ENCODE data around the gene MLPH. TPM values are rescaled to one million over a fixed set of nuclear protein-coding genes. Genes with fewer than 3 reads are reported as not detected.

Gene MLPH
- total and polyA plus RNA-seq, 2 donors (not counting 1 experiment from before 2014, with no cell fraction given), result not detected

DNA sequence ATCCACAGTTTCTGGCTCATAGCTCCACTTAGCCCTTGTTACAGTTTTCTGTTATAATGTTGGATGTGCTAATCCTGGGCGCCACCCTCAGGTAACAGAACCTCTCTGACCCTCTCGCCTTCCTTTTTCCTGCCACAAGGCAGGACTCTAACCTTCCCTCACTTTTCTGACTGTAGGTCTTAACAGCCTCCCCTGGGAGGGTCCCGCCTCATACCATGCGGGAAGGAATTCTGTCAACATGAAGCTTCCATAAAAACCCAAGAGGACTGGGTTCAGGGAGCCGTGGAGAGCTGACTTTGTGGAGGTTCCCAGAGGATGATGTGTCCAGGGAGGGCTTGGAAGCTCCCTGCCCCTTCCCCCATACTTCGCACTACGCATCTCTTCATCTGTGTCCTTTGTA, 115.4 kb downstream of the MLPH start:
- Mint-ChIP-seq H3K9me3 (ENCODE audit: insufficient read depth) (no peaks in the 10 kb centered on the region), H3K27ac (peak overlapping the region; percentile 90), H3K4me1 (peaks cover 26% of the 10 kb centered on the region), H3K27me3 (no peaks in the 10 kb centered on the region), H3K4me3 (peak overlapping the region; percentile 81)
- no peaks in the 10 kb centered on the region for H3K27me3 ChIP-seq (replicated peaks in 1 of 4; ENCODE audit: control extremely low read depth in 1 of 4, control insufficient read depth in 3 of 4, insufficient read depth in 4 of 4, low read length in 3 of 4)
- WGBS (ENCODE audit: insufficient coverage), result 96% methylated on average over 4 of the region's 7 CpGs
- H3K4me3 ChIP-seq (ENCODE audit: control extremely low read depth in 1 of 5, extremely low read depth in 1 of 5, insufficient read depth in 1 of 5, low read depth in 2 of 5, low read length in 4 of 5), result no peak overlapping the region
- ATAC-seq (ENCODE audit: low read depth) (no peak), DNase-seq (no peak)
- POLR2A ChIA-PET, result no interaction called here
- no peaks in the 10 kb centered on the region for H4K20me1 ChIP-seq (ENCODE audit: control insufficient read depth, insufficient read depth, low read length, poor library complexity, severe bottlenecking)
- no peak overlapping the region for H3K27ac ChIP-seq (ENCODE audit: low read length in 2 of 2)
- H3K4me1 ChIP-seq (ENCODE audit: control insufficient read depth in 2 of 2, insufficient read depth in 2 of 2, low read length in 2 of 2), result peaks cover 19 to 21% of the 10 kb centered on the region in 2 donors
- H3K36me3 ChIP-seq (replicated peaks in 1 of 2; ENCODE audit: control extremely low read depth in 1 of 2, control insufficient read depth in 1 of 2, extremely low read depth in 1 of 2, insufficient read depth in 2 of 2, low read length in 1 of 2), result no peaks in the 10 kb centered on the region
- no peak for TF ChIP-seq EZH2 (IDR thresholded peaks at IDR 0.05; ENCODE audit: borderline replicate concordance, insufficient read depth, low read depth, low read length, poor library complexity, severe bottlenecking)
- TF ChIP-seq, protein P1, sequence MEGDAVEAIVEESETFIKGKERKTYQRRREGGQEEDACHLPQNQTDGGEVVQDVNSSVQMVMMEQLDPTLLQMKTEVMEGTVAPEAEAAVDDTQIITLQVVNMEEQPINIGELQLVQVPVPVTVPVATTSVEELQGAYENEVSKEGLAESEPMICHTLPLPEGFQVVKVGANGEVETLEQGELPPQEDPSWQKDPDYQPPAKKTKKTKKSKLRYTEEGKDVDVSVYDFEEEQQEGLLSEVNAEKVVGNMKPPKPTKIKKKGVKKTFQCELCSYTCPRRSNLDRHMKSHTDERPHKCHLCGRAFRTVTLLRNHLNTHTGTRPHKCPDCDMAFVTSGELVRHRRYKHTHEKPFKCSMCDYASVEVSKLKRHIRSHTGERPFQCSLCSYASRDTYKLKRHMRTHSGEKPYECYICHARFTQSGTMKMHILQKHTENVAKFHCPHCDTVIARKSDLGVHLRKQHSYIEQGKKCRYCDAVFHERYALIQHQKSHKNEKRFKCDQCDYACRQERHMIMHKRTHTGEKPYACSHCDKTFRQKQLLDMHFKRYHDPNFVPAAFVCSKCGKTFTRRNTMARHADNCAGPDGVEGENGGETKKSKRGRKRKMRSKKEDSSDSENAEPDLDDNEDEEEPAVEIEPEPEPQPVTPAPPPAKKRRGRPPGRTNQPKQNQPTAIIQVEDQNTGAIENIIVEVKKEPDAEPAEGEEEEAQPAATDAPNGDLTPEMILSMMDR (IDR thresholded peaks at IDR 0.05), result no peak
- H3K79me2 ChIP-seq (ENCODE audit: control insufficient read depth, insufficient read depth, low read length), result no peaks in the 10 kb centered on the region
- H3K9me3 ChIP-seq (ENCODE audit: control extremely low read depth in 1 of 3, control insufficient read depth in 2 of 3, insufficient read depth in 1 of 3, low read length in 2 of 3), result no peaks in the 10 kb centered on the region
- no peak overlapping the region for H3K9ac ChIP-seq (ENCODE audit: low read length)
- H3K4me2 ChIP-seq (replicated peaks; ENCODE audit: low read depth, low read length, poor library complexity, severe bottlenecking), result no peak overlapping the region
- intact Hi-C loops (cut with micrococcal nuclease), result loop anchor here (5.0 kb wide), 1 partner anchor 95 kb away; no protein-coding TSS in a partner anchor
- CTCF ChIA-PET, result interaction anchor here (0.8 to 3.7 kb wide), 6 partner anchors 30 to 145 kb away, joined by 3 to 20 read pairs (median 6); no protein-coding TSS in a partner anchor
- H2AFZ ChIP-seq (ENCODE audit: insufficient read depth, low read depth, low read length, poor library complexity, severe bottlenecking), result no peak overlapping the region

GRCh38 chr2:237603049-237603717, 116.1 kb downstream of the MLPH start:
- Mint-ChIP-seq H3K9me3 (ENCODE audit: insufficient read depth) (no peaks in the 10 kb centered on the region), H3K27me3 (no peaks in the 10 kb centered on the region), H3K27ac (peak overlapping the region; percentile 90), H3K4me1 (peaks cover 26% of the 10 kb centered on the region), H3K4me3 (peak overlapping the region; percentile 81)
- H3K9me3 ChIP-seq (ENCODE audit: control extremely low read depth in 1 of 3, control insufficient read depth in 2 of 3, insufficient read depth in 1 of 3, low read length in 2 of 3), result no peaks in the 10 kb centered on the region
- POLR2A ChIA-PET, result interaction anchor here (0.8 to 0.9 kb wide), 2 partner anchors 71 to 128 kb away, joined by 3 to 4 read pairs; no protein-coding TSS in a partner anchor
- H4K20me1 ChIP-seq (ENCODE audit: control insufficient read depth, insufficient read depth, low read length, poor library complexity, severe bottlenecking), result no peaks in the 10 kb centered on the region
- no peaks in the 10 kb centered on the region for H3K79me2 ChIP-seq (ENCODE audit: control insufficient read depth, insufficient read depth, low read length)
- H3K4me2 ChIP-seq (replicated peaks; ENCODE audit: low read depth, low read length, poor library complexity, severe bottlenecking), result peak overlapping the region; percentile 80
- TF ChIP-seq, protein P1 (IDR thresholded peaks at IDR 0.05), result no peak
- no peak for TF ChIP-seq EZH2 (IDR thresholded peaks at IDR 0.05; ENCODE audit: borderline replicate concordance, insufficient read depth, low read depth, low read length, poor library complexity, severe bottlenecking)
- 17% methylated on average over 7 of the region's 13 CpGs for WGBS (ENCODE audit: insufficient coverage)
- H3K36me3 ChIP-seq (replicated peaks in 1 of 2; ENCODE audit: control extremely low read depth in 1 of 2, control insufficient read depth in 1 of 2, extremely low read depth in 1 of 2, insufficient read depth in 2 of 2, low read length in 1 of 2), result no peaks in the 10 kb centered on the region
- H3K4me3 ChIP-seq (ENCODE audit: control extremely low read depth in 1 of 5, extremely low read depth in 1 of 5, insufficient read depth in 1 of 5, low read depth in 2 of 5, low read length in 4 of 5), result peak overlapping the region in 4 of 5 experiments; percentile 11 to 41 (median 39)
- H2AFZ ChIP-seq (ENCODE audit: insufficient read depth, low read depth, low read length, poor library complexity, severe bottlenecking), result peak overlapping the region; percentile 64
- CTCF ChIA-PET, result interaction anchor here (1.4 to 3.7 kb wide), 5 partner anchors 22 to 142 kb away, joined by 3 to 20 read pairs (median 8); no protein-coding TSS in a partner anchor
- H3K4me1 ChIP-seq (ENCODE audit: control insufficient read depth in 2 of 2, insufficient read depth in 2 of 2, low read length in 2 of 2), result peaks cover 19 to 21% of the 10 kb centered on the region in 2 donors
- intact Hi-C loops (cut with micrococcal nuclease), result loop anchor here (1.0 to 5.0 kb wide), 2 partner anchors 70 to 94 kb away; no protein-coding TSS in a partner anchor
- H3K9ac ChIP-seq (ENCODE audit: low read length), result peak overlapping the region; percentile 59
- H3K27ac ChIP-seq (ENCODE audit: low read length in 2 of 2), result peak overlapping the region; percentile 60 to 90
- DNase-seq (no peak), ATAC-seq (ENCODE audit: low read depth) (no peak)
- no peaks in the 10 kb centered on the region for H3K27me3 ChIP-seq (replicated peaks in 1 of 4; ENCODE audit: control extremely low read depth in 1 of 4, control insufficient read depth in 3 of 4, insufficient read depth in 4 of 4, low read length in 3 of 4)

All from B cell (primary cell).